SKM-1 treated with dmso at 0.1 percent for 144 hours (cell line): ENCODE data around the gene STARD10.

ENCODE experiments used
- DNase-seq: peaks from one replicate; lab custom pipeline; 2025; ENCODE audit not compliant: unreplicated experiment; lab: John Stamatoyannopoulos, UW

STARD10 gene

DNA sequence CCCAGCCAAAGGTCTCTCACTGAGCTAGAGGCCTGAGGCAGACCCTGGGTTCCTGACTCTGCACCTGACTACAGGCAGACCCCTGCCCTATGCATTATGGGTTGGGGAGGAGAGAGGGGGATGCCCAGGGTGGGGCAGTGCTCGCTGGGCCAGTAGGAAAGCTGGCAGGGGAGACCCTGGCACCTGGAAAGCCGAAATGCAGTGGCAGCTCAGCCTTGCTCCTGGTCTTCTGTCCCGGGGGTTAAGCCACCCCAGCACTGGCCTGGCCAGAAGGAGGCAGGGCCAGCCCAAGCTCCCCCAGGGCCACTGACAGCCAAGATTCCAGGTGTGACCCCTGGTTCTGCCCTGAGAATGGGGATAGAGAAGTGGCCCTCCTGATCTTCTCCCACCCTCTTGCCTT, 47.0 kb downstream of the STARD10 start:
- DNase-seq, result no peak

- no peak for DNase-seq
Measured at GRCh38 chr11:72745925-72746550, 47.8 kb downstream of the STARD10 start.

DNA sequence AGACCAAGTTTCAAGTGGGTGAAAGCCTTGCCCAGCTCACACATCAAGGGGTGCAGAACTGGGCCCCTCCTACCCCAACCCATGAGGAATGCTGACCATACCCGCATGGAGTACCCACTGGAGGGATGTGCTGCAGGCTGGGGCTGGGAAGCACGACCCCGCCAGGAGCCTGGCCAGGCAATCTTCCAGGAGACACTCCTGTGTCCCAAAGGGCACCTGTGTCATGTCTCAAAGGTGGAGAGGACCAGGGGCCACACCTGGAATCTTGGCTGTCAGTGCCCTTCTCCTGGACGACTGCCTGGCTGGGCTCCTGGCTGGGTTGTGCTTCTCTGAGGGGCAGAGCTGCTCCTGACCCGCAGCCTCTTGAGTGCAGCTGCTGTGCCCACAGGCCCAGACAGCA, 48.3 kb downstream of the STARD10 start:
- DNase-seq, result no peak

- no peak for DNase-seq
Measured at GRCh38 chr11:72744474-72744873, 49.4 kb downstream of the STARD10 start.

- DNase-seq, result no peak
Measured at GRCh38 chr11:72743321-72744221, 50.3 kb downstream of the STARD10 start.

DNA sequence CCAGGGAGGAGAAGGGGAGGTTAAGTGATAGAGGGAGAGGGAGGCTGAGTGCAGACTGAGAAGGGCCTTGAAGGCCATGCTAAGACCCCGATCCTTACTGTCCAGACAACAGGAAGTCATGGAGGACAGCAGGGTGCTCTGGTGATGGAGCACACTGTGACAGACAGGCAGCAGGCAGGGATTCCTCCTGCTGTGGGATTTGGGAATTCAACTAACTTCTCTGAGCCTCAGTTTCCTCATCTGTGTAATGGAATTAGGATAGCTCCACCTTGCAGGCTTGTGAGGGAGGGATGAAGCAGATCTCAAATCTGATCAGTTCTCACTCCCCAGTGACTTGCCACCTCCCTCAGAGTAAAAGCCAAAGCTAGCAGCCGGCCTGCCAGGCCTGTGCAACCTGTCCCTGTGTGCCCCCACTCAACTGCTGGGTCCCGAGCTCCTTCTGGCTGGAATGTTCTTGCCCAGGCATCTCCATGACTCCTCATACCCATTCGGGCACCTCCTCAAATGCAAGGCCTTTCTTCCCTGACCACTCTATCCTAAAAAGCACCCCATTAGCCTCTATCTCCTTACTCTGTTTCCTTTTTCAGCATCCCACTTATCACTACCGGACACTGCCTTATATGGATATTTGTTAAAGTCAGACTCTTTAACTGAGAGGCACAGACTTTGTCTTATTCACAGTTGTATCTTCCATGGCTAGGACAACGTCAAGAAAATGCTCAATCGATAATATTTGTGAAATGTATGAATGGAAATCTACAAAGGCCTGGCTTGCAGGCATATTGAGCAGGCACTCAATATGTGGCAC, 51.1 kb downstream of the STARD10 start:
- DNase-seq, result no peak

DNA sequence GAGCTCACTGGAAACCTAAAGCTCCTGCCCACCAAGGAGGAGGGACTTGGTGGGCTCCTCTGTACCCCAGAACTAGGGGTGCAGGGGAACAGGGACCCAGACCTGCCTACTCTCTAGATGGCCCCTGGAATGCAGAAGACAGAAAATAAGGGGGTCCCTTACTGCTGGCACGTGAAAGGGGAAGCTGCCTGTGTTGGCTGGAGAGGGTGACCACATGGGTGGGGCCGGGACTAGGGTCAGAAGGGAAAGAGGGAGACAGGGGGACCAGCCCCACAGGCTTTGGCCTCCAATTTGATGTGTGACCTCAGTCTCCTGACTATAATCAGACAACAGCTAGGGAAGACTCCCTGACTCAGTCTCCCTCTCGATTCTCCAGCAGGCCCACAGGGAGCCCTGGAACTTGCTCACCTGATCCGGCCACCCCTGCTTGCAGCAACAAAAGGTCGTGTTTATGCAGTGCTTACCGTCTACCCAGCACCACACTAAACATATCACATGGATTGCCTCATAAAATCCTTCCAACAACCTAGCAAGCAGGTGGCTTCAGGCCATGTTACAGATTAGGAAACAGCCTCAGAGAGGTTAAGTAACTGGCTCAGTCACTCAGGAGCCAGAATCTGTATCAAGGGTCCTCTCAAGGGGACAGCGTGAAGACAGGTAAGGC, 51.9 kb downstream of the STARD10 start:
- DNase-seq, result peak; percentile 40

- DNase-seq, result peak; percentile 66
Measured at GRCh38 chr11:72741429-72741833, 52.4 kb downstream of the STARD10 start.

GRCh38 chr11:72740562-72741428, 53.1 kb downstream of the STARD10 start:
- DNase-seq, result no peak

GRCh38 chr11:72740060-72740424, 53.8 kb downstream of the STARD10 start:
- DNase-seq, result no peak

DNA sequence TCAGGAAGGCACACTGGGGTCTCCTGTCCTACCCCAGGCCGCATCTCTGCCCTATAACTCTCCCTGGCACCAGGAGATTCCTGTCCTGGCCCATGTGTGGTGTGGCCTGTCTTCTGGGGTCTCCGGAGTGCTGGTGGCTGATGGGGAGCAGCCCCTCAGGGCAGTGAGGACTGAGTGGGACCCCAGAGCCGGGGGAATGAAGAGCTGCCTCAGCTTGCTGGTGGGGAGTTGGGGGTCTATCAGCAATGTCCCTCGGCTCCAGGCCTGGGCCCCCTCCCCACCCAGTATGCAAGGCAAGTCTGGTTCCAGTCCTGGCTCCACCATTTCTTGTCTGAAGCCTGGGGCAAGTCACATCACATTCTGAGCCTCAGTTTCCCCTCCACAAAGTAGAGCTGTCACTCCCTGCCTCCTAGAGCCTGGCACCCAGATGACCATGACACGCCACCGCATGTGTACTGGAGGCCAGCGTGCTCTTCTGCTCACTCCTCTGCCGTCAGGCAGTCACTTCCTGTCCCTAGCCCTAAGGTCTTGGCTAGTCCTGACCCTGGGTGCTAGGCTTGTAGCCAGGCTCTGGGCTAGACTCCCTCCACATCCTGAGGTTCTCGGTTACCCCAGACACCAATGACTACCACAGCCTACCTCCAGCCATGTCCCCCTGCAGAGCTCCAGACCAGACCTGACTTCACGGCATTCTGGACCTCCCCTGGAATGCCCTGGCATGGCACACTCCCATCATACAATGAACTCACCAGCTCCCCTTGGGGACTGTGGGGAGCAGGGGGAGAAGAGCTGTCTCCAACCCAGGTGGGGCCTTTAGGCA, 54.4 kb downstream of the STARD10 start:
- no peak for DNase-seq

DNA sequence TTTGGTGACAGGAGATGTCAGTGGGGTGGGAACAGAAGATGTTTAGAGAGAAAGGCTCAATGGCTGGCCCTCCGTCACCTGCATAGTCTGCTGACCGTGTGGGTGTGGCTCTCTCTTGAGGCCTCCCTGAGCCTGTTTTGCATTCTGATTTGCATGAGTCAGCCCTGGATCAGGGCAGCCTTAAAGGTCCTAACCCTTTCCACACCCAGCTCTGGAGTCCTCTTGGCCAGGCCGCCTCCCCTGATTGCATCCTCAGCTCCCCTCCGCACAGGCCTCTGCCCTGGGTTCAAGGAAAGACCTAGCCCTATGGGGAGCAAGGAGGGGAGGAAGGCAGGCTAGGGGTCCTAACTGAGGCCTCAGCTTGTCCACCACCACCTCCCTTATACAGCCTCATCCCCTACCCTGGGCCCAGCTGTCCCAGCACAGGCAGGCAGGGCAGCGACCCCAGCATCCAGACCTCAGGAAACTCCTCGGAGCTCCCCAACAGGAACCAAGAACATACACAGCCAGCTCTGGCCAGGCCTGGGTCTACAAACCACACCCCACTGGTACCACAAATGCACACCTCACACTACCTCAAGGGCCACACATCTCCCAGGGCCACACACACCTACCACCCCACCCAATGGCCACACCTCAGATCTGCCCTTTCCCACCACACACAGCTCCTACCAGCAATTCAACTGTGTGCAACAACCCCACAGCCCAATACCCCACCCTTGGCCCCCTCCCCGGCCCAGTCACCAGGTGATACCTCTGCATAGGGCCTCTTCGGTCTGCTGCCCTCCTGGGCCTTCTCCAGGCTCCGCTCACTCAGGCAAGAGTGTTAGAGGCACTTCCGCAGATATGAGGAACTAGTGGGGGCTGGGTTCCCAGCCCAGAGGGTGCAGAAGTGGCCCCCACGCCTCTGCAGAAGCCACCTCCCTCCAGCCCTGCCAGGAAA, 55.4 kb downstream of the STARD10 start:
- peak; percentile 70 for DNase-seq

- DNase-seq, result no peak
Measured at GRCh38 chr11:72737336-72737735, 56.5 kb downstream of the STARD10 start.

GRCh38 chr11:72736452-72737069, 57.3 kb downstream of the STARD10 start:
- DNase-seq, result peak; percentile 88

GRCh38 chr11:72735495-72736027, 58.3 kb downstream of the STARD10 start:
- DNase-seq, result no peak

DNA sequence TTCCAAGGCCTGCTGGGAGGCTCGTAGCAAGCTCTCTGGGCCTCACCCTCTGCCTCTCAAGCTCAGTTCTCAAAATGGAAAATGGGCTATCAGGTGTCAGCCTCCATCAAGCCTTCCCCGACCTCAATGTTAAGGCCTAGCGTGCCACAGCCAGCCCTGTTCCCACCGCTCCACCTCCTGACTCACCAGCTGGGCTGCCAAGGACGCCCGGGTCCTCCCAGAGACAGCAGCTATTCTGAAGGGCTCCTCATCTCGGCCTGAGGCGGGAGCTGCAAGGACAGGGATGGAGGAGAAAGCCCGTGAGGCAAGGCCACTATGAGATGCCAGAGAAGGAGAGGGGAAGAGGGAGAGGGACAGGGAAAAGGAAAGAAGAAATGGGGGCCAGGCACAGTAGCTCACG, 61.5 kb downstream of the STARD10 start:
- DNase-seq, result no peak

- no peak for DNase-seq
Measured at GRCh38 chr11:72730737-72731136, 63.1 kb downstream of the STARD10 start.

GRCh38 chr11:72730243-72730642, 63.6 kb downstream of the STARD10 start:
- DNase-seq, result no peak
